ENCODE data around the gene PAPPA. TPM values are rescaled to one million over a fixed set of nuclear protein-coding genes. Genes with fewer than 3 reads are reported as not detected.

The PAPPA gene
- polyA plus RNA-seq, 1 of the 3 experiments (the other 2 are of a cell fraction): 44.5 TPM

DNA sequence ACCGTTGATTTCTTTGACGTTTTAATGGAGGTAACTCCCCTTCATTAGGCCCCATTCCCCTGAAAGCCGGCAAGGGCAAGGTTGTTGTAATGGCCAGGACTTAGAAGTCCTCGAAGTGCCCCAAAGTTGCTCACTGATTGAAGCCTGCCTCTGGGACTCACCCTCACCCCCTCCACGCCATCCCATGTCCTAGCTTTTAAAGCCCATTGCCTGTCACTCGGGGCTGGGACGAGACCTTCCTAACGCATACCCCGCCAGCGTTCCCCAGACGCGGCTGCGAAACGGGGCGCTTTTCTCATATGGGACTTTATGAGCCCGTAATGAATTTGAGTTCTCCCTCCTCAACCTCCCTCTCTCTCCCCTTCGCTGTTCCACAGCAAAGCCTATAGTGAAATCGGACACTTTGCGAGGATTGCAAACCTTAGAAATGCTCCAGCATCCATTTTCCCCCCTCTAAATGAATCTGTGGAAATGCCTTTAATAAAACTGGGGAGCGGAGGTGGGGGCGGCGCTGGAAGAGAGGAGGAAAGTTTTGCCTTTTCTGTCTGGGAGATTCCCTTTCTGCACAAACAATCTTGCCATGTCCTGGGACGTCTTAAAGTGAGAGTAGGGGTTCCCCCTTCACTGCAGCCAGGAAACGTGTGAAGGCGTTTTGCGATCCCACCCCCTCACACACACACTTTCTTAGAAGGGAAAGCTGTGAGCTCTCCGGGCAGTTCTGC is 1.5 kb downstream of the PAPPA start (continued):
- TF ChIP-seq, protein P1, sequence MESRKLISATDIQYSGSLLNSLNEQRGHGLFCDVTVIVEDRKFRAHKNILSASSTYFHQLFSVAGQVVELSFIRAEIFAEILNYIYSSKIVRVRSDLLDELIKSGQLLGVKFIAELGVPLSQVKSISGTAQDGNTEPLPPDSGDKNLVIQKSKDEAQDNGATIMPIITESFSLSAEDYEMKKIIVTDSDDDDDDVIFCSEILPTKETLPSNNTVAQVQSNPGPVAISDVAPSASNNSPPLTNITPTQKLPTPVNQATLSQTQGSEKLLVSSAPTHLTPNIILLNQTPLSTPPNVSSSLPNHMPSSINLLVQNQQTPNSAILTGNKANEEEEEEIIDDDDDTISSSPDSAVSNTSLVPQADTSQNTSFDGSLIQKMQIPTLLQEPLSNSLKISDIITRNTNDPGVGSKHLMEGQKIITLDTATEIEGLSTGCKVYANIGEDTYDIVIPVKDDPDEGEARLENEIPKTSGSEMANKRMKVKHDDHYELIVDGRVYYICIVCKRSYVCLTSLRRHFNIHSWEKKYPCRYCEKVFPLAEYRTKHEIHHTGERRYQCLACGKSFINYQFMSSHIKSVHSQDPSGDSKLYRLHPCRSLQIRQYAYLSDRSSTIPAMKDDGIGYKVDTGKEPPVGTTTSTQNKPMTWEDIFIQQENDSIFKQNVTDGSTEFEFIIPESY (IDR thresholded peaks at IDR 0.05; ENCODE audit: borderline replicate concordance, low read depth): no peak
- no peak for TF ChIP-seq RCOR1 (IDR thresholded peaks at IDR 0.05; ENCODE audit: low read length)
- no peak for TF ChIP-seq CHD2 (IDR thresholded peaks at IDR 0.05; ENCODE audit: low read length, partially characterized antibody)
- TF ChIP-seq TCF12 (IDR thresholded peaks at IDR 0.05): peak; percentile 18; the same call in 1 of the 2 replicates
- TF ChIP-seq POLR2AphosphoS5 (IDR thresholded peaks at IDR 0.05; ENCODE audit: low read depth, low read length): peak; percentile 12
- TF ChIP-seq, protein P2, sequence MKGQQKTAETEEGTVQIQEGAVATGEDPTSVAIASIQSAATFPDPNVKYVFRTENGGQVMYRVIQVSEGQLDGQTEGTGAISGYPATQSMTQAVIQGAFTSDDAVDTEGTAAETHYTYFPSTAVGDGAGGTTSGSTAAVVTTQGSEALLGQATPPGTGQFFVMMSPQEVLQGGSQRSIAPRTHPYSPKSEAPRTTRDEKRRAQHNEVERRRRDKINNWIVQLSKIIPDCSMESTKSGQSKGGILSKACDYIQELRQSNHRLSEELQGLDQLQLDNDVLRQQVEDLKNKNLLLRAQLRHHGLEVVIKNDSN (IDR thresholded peaks at IDR 0.05; ENCODE audit: borderline replicate concordance, low read depth): no peak
- TF ChIP-seq NFIC (IDR thresholded peaks at IDR 0.05; ENCODE audit: borderline replicate concordance): no peak
- TF ChIP-seq, protein P3, sequence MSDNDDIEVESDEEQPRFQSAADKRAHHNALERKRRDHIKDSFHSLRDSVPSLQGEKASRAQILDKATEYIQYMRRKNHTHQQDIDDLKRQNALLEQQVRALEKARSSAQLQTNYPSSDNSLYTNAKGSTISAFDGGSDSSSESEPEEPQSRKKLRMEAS (IDR thresholded peaks at IDR 0.05; ENCODE audit: low read depth): no peak; the same call in 1 of the 2 replicates
- no peak for TF ChIP-seq GATA2 (CRISPR knock-in tag; IDR thresholded peaks at IDR 0.05)
- peak; percentile 12; the same call in 1 of the 2 replicates for TF ChIP-seq SIN3A (IDR thresholded peaks at IDR 0.05; ENCODE audit: borderline replicate concordance, low read depth, low read length)
- TF ChIP-seq TAF1 (IDR thresholded peaks at IDR 0.05; ENCODE audit: borderline replicate concordance, low read depth, low read length): peak; percentile 38; the same call in 1 of the 2 replicates
- no peak for TF ChIP-seq MEF2A (IDR thresholded peaks at IDR 0.05; ENCODE audit: borderline replicate concordance, low read depth)
- no peak for TF ChIP-seq JUND (IDR thresholded peaks at IDR 0.05)

DNA sequence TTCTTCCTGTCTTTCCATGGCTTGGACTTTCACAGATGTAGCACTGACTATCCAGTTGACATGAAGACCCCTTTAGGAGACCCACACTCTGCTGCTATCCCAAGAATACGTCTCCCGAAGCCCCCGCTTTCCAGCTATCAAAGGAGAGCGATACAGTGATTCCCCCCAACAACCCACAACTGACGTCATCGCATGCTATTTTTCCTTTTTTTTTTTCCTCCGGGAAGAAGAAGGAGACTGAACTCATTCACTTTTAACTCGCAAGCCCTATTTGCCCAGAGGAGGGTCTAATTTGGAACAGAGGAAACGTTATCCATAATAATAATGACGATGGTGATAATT is 2.1 kb downstream of the PAPPA start:
- Histone ChIP-seq H2AFZ (ENCODE audit: low read depth) (no peak overlapping the region), H3K9me3 (no peaks in the 10 kb centered on the region), H3K36me3 (replicated peaks in 1 of 2; ENCODE audit: control insufficient read depth in 1 of 2, insufficient read depth in 2 of 2, low read length in 1 of 2) (peaks cover 3 to 30% of the 10 kb centered on the region in 2 experiments), H3K27ac (ENCODE audit: low read depth in 2 of 2, low read length in 1 of 2) (peak overlapping the region; percentile 53 to 94; a peak in 3 of 4 replicates), H4K20me1 (ENCODE audit: insufficient read depth) (peaks cover 22% of the 10 kb centered on the region), H3K9ac (peak overlapping the region; percentile 99), H3F3A (replicated peaks; ENCODE audit: insufficient read depth) (peaks cover 43% of the 10 kb centered on the region), H3K4me3 (ENCODE audit: low read depth in 2 of 2, low read length in 1 of 2) (peak overlapping the region; percentile 75 to 80), H3K4me1 (ENCODE audit: control insufficient read depth in 1 of 2, insufficient read depth in 2 of 2, low read depth in 1 of 2, low read length in 1 of 2) (peaks cover 19 to 23% of the 10 kb centered on the region in 2 experiments), H3K9me2 (no peaks in the 10 kb centered on the region), H3K4me2 (peak overlapping the region; percentile 91), H3K79me2 (ENCODE audit: insufficient read depth) (peaks cover 67% of the 10 kb centered on the region), H3K27me3 (ENCODE audit: insufficient read depth) (no peaks in the 10 kb centered on the region)
- ChIA-PET POLR2A (no interaction called here), CTCF (interaction anchor here (0.6 to 1.9 kb wide), 5 partner anchors 8 to 416 kb away, joined by 3 to 9 read pairs (median 4); no protein-coding TSS in a partner anchor)
- 2% methylated on average over 10 of the region's 10 CpGs for WGBS (ENCODE audit: low lambda C conversion rate)
- peak; percentile 38 for DNase-seq
- TF ChIP-seq JUND (IDR thresholded peaks at IDR 0.05) (peak; percentile 29; the same call in 1 of the 2 replicates), TEAD4 (IDR thresholded peaks at IDR 0.05; ENCODE audit: borderline replicate concordance, insufficient read depth) (no peak)
